Suprapubic skin (tissue), 3 donors: ENCODE measurements around the gene SMARCE1.

Experiments used
- POLR2AphosphoS5 ChIP-seq, 3 donors: sonication (generic); formaldehyde crosslinking; IDR thresholded peaks; one replicate each; pipeline ENCODE4 v1.6.1; 2017; ENCODE audit warnings: antibody characterized with exemption in 3 of 3
- TF ChIP-seq, protein P1 (sequence below), 2 donors: fragments of 200-600 bp in 1 of 2; fragments of 450-650 bp in 1 of 2; sonication (generic) in 1 of 2; IDR thresholded peaks; one replicate each; pipeline ENCODE4 v1.5.1; 2016 to 2019; ENCODE audit warnings: antibody characterized with exemption in 2 of 2, mild to moderate bottlenecking in 1 of 2, moderate library complexity in 1 of 2

DNA sequence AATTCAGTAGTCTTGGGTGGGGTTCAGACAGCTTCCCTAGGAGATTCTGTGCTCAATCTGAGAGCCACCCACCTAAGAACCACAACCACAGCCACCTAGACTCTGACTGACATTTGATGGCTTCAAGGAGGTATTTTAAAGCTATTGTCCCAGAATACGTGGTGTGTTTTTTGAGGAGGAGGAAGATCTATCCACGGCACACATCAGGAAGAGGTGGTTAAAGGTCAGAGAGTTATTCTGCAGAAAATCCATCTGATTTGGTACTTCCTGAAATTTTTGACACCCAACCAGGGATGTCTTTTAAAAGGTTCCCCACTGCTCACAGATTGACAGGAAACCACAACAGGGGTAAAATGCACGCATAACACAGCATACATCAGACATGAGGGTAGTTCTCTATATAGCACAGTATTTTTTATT, 25.1 kb downstream of the SMARCE1 start:
- no peak for TF ChIP-seq POLR2AphosphoS5 (IDR thresholded peaks at IDR 0.05)
- TF ChIP-seq, protein P1, sequence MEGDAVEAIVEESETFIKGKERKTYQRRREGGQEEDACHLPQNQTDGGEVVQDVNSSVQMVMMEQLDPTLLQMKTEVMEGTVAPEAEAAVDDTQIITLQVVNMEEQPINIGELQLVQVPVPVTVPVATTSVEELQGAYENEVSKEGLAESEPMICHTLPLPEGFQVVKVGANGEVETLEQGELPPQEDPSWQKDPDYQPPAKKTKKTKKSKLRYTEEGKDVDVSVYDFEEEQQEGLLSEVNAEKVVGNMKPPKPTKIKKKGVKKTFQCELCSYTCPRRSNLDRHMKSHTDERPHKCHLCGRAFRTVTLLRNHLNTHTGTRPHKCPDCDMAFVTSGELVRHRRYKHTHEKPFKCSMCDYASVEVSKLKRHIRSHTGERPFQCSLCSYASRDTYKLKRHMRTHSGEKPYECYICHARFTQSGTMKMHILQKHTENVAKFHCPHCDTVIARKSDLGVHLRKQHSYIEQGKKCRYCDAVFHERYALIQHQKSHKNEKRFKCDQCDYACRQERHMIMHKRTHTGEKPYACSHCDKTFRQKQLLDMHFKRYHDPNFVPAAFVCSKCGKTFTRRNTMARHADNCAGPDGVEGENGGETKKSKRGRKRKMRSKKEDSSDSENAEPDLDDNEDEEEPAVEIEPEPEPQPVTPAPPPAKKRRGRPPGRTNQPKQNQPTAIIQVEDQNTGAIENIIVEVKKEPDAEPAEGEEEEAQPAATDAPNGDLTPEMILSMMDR (IDR thresholded peaks at IDR 0.05) = no peak
